HCT116 (cell line): ENCODE data around the gene CYP2S1. TPM values are rescaled to one million over a fixed set of nuclear protein-coding genes. Genes with fewer than 3 reads are reported as not detected.

ENCODE experiments used
- ATAC-seq: fragments of 200-7000 bp; cut with Tn5 transposase; 2 replicates; pipeline ENCODE4 v1.9.1; 2020; ENCODE audit warnings: mild to moderate bottlenecking, moderate library complexity
- BruUV-seq: library from RNA; stranded (reverse); fragments of 400-500 nt; replicated peaks from 2 replicates; lab custom pipeline; 2021; lab: Mats Ljungman, UMichigan
- CTCF ChIA-PET: fragments of 300-600 bp; sonication (Branson Sonifier 250); formaldehyde crosslinking; loops from one replicate; lab custom pipeline; 2021; ENCODE audit warnings: antibody characterized with exemption; lab: Charles Lee
- POLR2A ChIA-PET: fragments of 300-600, 350-600 bp; sonication (Branson Sonifier 250); formaldehyde crosslinking; loops from one replicate; lab custom pipeline; 2021; ENCODE audit warnings: antibody characterized with exemption; lab: Charles Lee
- RAD21 ChIA-PET, 2 experiments: fragments of 300-600 bp; sonication (Branson Sonifier 250); formaldehyde crosslinking; loops; one replicate each; lab custom pipeline; 2023; ENCODE audit warnings: low total read pairs in 2 of 2; ENCODE audit not compliant: uncharacterized antibody in 2 of 2, unreplicated experiment in 2 of 2, low non-redundant PET in 1 of 2; lab: Charles Lee
- DNase-seq: peaks from one replicate; pipeline ENCODE4 v3.0.0-alpha.2; 2010; ENCODE audit warnings: low read depth, low spot score
- H2AFZ ChIP-seq: fragments of 200-600 bp; shearing (Covaris generic), sonication (generic); 2 replicates; pipeline ENCODE4 v1.6.1; 2017; ENCODE audit warnings: low read depth, mixed run types, mixed read lengths, antibody characterized with exemption, low read length; ENCODE audit not compliant: poor library complexity, severe bottlenecking
- H3K27ac ChIP-seq: 2 replicates; pipeline ENCODE4 v1.5.1; 2012; ENCODE audit warnings: low read depth, low read length
- H3K27me3 ChIP-seq: fragments of 200-600 bp; sonication (generic); 2 replicates; pipeline ENCODE4 v1.6.1; 2016; ENCODE audit warnings: mixed run types, low read length, mixed read lengths; ENCODE audit not compliant: insufficient read depth
- H3K36me3 ChIP-seq, 2 experiments: fragments of 200-500 bp in 1 of 2; fragments of 200-600 bp in 1 of 2; sonication (Bioruptor generic) in 1 of 2; sonication (generic) in 1 of 2; 2 replicates each; pipeline versions ENCODE4 v1.5.1 to v1.6.1; 2014 to 2016; ENCODE audit warnings: low read length in 2 of 2, inconsistent platforms in 1 of 2, mixed read lengths in 1 of 2, mixed run types in 1 of 2; ENCODE audit not compliant: insufficient read depth in 2 of 2, control insufficient read depth in 1 of 2
- H3K4me1 ChIP-seq, 2 experiments: fragments of 200-600 bp in 1 of 2; sonication (generic) in 1 of 2; 2 replicates each; pipeline versions ENCODE4 v1.5.1 to v1.6.1; 2012 to 2017; ENCODE audit warnings: low read length in 2 of 2, inconsistent platforms in 1 of 2, mild to moderate bottlenecking in 1 of 2, mixed read lengths in 1 of 2, mixed run types in 1 of 2, moderate library complexity in 1 of 2; ENCODE audit not compliant: insufficient read depth in 2 of 2, control insufficient read depth in 1 of 2
- H3K4me2 ChIP-seq: fragments of 200-600 bp; sonication (generic); 2 replicates; pipeline ENCODE4 v1.6.1; 2017; ENCODE audit warnings: mixed run types, low read length, mixed read lengths
- H3K4me3 ChIP-seq, 2 experiments: fragments of 200-600 bp in 1 of 2; sonication (generic) in 1 of 2; replicated peaks in 1 of 2; 2 replicates each; pipeline ENCODE4 v1.5.1; 2011 to 2016; ENCODE audit warnings: low read length in 2 of 2, control low read depth in 1 of 2, low read depth in 1 of 2, mild to moderate bottlenecking in 1 of 2, mixed read lengths in 1 of 2, mixed run types in 1 of 2
- H3K79me2 ChIP-seq: fragments of 200-600 bp; sonication (generic); 2 replicates; pipeline ENCODE4 v1.6.1; 2017; ENCODE audit warnings: mild to moderate bottlenecking, mixed run types, low read length, moderate library complexity, mixed read lengths; ENCODE audit not compliant: insufficient read depth
- H3K9ac ChIP-seq: fragments of 200-600 bp; sonication (generic); 2 replicates; pipeline ENCODE4 v1.6.1; 2016; ENCODE audit warnings: low read length, mixed read lengths
- H3K9me2 ChIP-seq: fragments of 200-600 bp; sonication (generic), shearing (Covaris generic); 2 replicates; pipeline ENCODE4 v1.6.1; 2017; ENCODE audit warnings: mixed run types, mild to moderate bottlenecking, moderate library complexity; ENCODE audit not compliant: insufficient read depth
- H3K9me3 ChIP-seq, 2 experiments: fragments of 200-500 bp in 1 of 2; fragments of 200-600 bp in 1 of 2; sonication (Bioruptor generic) in 1 of 2; sonication (generic) in 1 of 2; 2 replicates each; pipeline ENCODE4 v1.6.1; 2014 to 2017; ENCODE audit warnings: low read length in 2 of 2, mixed read lengths in 2 of 2, inconsistent platforms in 1 of 2, low read depth in 1 of 2, mild to moderate bottlenecking in 1 of 2, mixed run types in 1 of 2, moderate library complexity in 1 of 2; ENCODE audit not compliant: control insufficient read depth in 1 of 2, insufficient read depth in 1 of 2
- H4K20me1 ChIP-seq: fragments of 200-600 bp; sonication (generic), shearing (Covaris generic); 2 replicates; pipeline ENCODE4 v1.6.1; 2017; ENCODE audit warnings: mixed run types, mild to moderate bottlenecking, moderate library complexity; ENCODE audit not compliant: insufficient read depth
- CBX3 ChIP-seq: IDR thresholded peaks from 2 replicates; pipeline ENCODE4 v1.6.1; 2012; ENCODE audit warnings: low read depth
- CTCF ChIP-seq, 3 experiments: fragments of 200-600 bp in 1 of 3; sonication (generic) in 1 of 3; IDR thresholded peaks in 2 of 3; conservative IDR thresholded peaks in 1 of 3; 2 replicates each; pipeline ENCODE4 v1.5.1; 2012 to 2017; ENCODE audit warnings: low read depth in 2 of 3, low read length in 2 of 3, antibody characterized with exemption in 1 of 3, borderline replicate concordance in 1 of 3, control low read depth in 1 of 3, mild to moderate bottlenecking in 1 of 3, mixed read lengths in 1 of 3, mixed run types in 1 of 3, moderate library complexity in 1 of 3; ENCODE audit not compliant: insufficient read depth in 1 of 3
- EGR1 ChIP-seq: IDR thresholded peaks from 2 replicates; pipeline ENCODE4 v1.6.1; 2012; ENCODE audit warnings: low read depth
- ELF1 ChIP-seq: IDR thresholded peaks from 2 replicates; pipeline ENCODE4 v1.6.1; 2012; ENCODE audit warnings: low read depth, borderline replicate concordance
- SRF ChIP-seq: IDR thresholded peaks from 2 replicates; pipeline ENCODE4 v1.6.1; 2012; ENCODE audit warnings: low read depth
- intact Hi-C: fragments of 100-400 bp; cut with micrococcal nuclease; formaldehyde crosslinking; loops from 2 replicates; pipeline ENCODE4 v1.10.0; 2022
- total RNA-seq: library from RNA; stranded (reverse); gene quantifications from one replicate; pipeline ENCODE4 v1.2.1, GENCODE V29; 2021; ENCODE audit not compliant: unreplicated experiment

CYP2S1 gene
- total RNA-seq, 1 experiment from 2014 or later, result 17.6 TPM

- Histone ChIP-seq H2AFZ (no peak overlapping the region), H3K36me3 (no peaks in the 10 kb centered on the region), H3K27ac (no peak overlapping the region), H3K9ac (no peak overlapping the region), H3K79me2 (no peaks in the 10 kb centered on the region), H4K20me1 (no peaks in the 10 kb centered on the region), H3K9me3 (no peaks in the 10 kb centered on the region), H3K9me2 (no peaks in the 10 kb centered on the region), H3K27me3 (no peaks in the 10 kb centered on the region), H3K4me3 (no peak overlapping the region), H3K4me1 (peaks cover 6 to 25% of the 10 kb centered on the region in 2 experiments), H3K4me2 (no peak overlapping the region; the same call in 1 of the 2 replicates)
- DNase-seq (no peak), ATAC-seq (no peak)
- ChIA-PET POLR2A (no interaction called here), RAD21 (no interaction called here), CTCF (interaction anchor here (1.0 to 1.8 kb wide), 2 partner anchors 15 to 16 kb away, joined by 3 to 4 read pairs; no protein-coding TSS in a partner anchor)
- intact Hi-C loops, result no loop called here
- no peak for TF ChIP-seq SRF
- no peak for TF ChIP-seq CBX3
- BruUV-seq, result no TSS peak
Observed at GRCh38 chr19:41159881-41160280, 33.1 kb upstream of the CYP2S1 start.

- POLR2A ChIA-PET, result no interaction called here
Observed at GRCh38 chr19:41161903-41162302, 31.1 kb upstream of the CYP2S1 start.

More at GRCh38 chr19:41161903-41162302, 31.1 kb upstream of the CYP2S1 start:
- no peaks in the 10 kb centered on the region for H4K20me1 ChIP-seq
- no TSS peak for BruUV-seq
- TF ChIP-seq CTCF (IDR thresholded peaks at IDR 0.05 in 2 of 3, conservative IDR thresholded peaks at IDR 0.05 in 1 of 3; ENCODE audit: borderline replicate concordance in 1 of 3, insufficient read depth in 1 of 3, low read depth in 2 of 3, low read length in 2 of 3) (peak; percentile 19 to 82 (median 81); a peak in 4 of 6 replicates), EGR1 (no peak), ELF1 (no peak)
- no peak overlapping the region for H3K27ac ChIP-seq
- H3K4me3 ChIP-seq, result no peak overlapping the region
- H3K4me1 ChIP-seq, result peaks cover 16 to 43% of the 10 kb centered on the region in 2 experiments
- H3K79me2 ChIP-seq, result no peaks in the 10 kb centered on the region
- no peak overlapping the region for H3K9ac ChIP-seq
- H3K4me2 ChIP-seq, result no peak overlapping the region
- CTCF ChIA-PET, result interaction anchor here (1.1 kb wide), 1 partner anchor 43 kb away, joined by 4 read pairs; no protein-coding TSS in a partner anchor
- no peak overlapping the region for H2AFZ ChIP-seq
- no peaks in the 10 kb centered on the region for H3K9me2 ChIP-seq
- DNase-seq (peak; percentile 27), ATAC-seq (peak; percentile 77)
- no peaks in the 10 kb centered on the region for H3K27me3 ChIP-seq
- RAD21 ChIA-PET, result no interaction called here
- H3K36me3 ChIP-seq, result no peaks in the 10 kb centered on the region
- no peaks in the 10 kb centered on the region for H3K9me3 ChIP-seq
- intact Hi-C loops, result no loop called here
